A549 (cell line): ENCODE results near the gene FLYWCH1. TPM values are rescaled to one million over a fixed set of nuclear protein-coding genes. Genes with fewer than 3 reads are reported as not detected.
A peak's percentile ranks its signal among the peaks of the same experiment; 100 is the strongest.

ENCODE experiments used
- ATAC-seq, 2 experiments: fragments of 200-7000 bp in 1 of 2; fragments of >200 bp in 1 of 2; cut with Nextera tagmentation in 1 of 2; cut with Tn5 transposase in 1 of 2; 3 replicates each; pipeline versions ENCODE4 v1.8.0 to v1.9.1; 2018 to 2020; ENCODE audit warnings: mild to moderate bottlenecking in 1 of 2, moderate library complexity in 1 of 2
- CTCF ChIA-PET: fragments of 300-600 bp; sonication (Branson Sonifier 250); formaldehyde crosslinking; extraction: SDS; loops from one replicate; lab custom pipeline; 2021; ENCODE audit warnings: antibody characterized with exemption, inconsistent platforms; lab: Yijun Ruan, JAX
- POLR2A ChIA-PET: fragments of 350-600 bp; formaldehyde crosslinking; extraction: SDS; loops from one replicate; lab custom pipeline; 2021; ENCODE audit warnings: antibody characterized with exemption, inconsistent platforms; lab: Yijun Ruan, JAX
- DNase-seq, 2 experiments: peaks; one replicate each; pipeline versions ENCODE4 v3.0.0 to v3.0.0-alpha.2; 2011 to 2016; ENCODE audit warnings: low read depth in 1 of 2, low spot score in 1 of 2
- FAIRE-seq: peaks from 2 replicates; lab custom pipeline; 2011; peaks lifted over from hg19 to GRCh38; lab: Jason Lieb, UNC
- H3K27ac ChIP-seq, 2 experiments: fragments of >200 bp; sonication (Bioruptor Twin); formaldehyde crosslinking; 3 replicates each; pipeline ENCODE4 v1.5.1; 2016 to 2017
- H3K4me1 ChIP-seq: fragments of >200 bp; sonication (Bioruptor Twin); formaldehyde crosslinking; 3 replicates; pipeline ENCODE4 v1.6.1; 2016
- H3K4me2 ChIP-seq: fragments of >200 bp; sonication (Bioruptor Twin); formaldehyde crosslinking; 3 replicates; pipeline ENCODE4 v1.6.1; 2016
- H3K4me3 ChIP-seq: fragments of >200 bp; sonication (Bioruptor Twin); formaldehyde crosslinking; 3 replicates; pipeline ENCODE4 v1.5.1; 2016
- H3K9me3 ChIP-seq: fragments of >200 bp; sonication (Bioruptor Twin); formaldehyde crosslinking; 3 replicates; pipeline ENCODE4 v1.6.1; 2016
- ATOH8 ChIP-seq: fragments of 250-450 bp; sonication (Bioruptor Pico); IDR thresholded peaks from 2 replicates; pipeline ENCODE4 v1.5.0; 2020; ENCODE audit warnings: low read depth, mild to moderate bottlenecking, moderate library complexity
- BHLHE40 ChIP-seq: IDR thresholded peaks from 2 replicates; pipeline ENCODE4 v1.6.1; 2012; ENCODE audit warnings: low read depth, low read length, inconsistent platforms
- CBX8 ChIP-seq: fragments of 200-600 bp; sonication (generic); IDR thresholded peaks from 2 replicates; pipeline ENCODE4 v1.6.1; 2016
- CEBPB ChIP-seq, 2 experiments: fragments of >200 bp in 1 of 2; sonication (Bioruptor Twin) in 1 of 2; formaldehyde crosslinking in 1 of 2; IDR thresholded peaks; 2 replicates each; pipeline ENCODE4 v1.6.1; 2012 to 2016
- E2F6 ChIP-seq: IDR thresholded peaks from 2 replicates; pipeline ENCODE4 v1.6.1; 2012; ENCODE audit warnings: low read depth, borderline replicate concordance
- EHF ChIP-seq: fragments of 250-450 bp; sonication (Bioruptor Pico); IDR thresholded peaks from 2 replicates; pipeline ENCODE4 v1.5.0; 2020; ENCODE audit warnings: mild to moderate bottlenecking
- ELK1 ChIP-seq: fragments of 150-350 bp; IDR thresholded peaks from 2 replicates; pipeline ENCODE4 v1.6.1; 2014; ENCODE audit warnings: low read depth, mild to moderate bottlenecking, low read length
- EP300 ChIP-seq, 2 experiments: fragments of >200 bp; sonication (Bioruptor Twin); formaldehyde crosslinking; IDR thresholded peaks; 2 replicates in 1 of 2; 3 replicates in 1 of 2; pipeline ENCODE4 v1.6.1; 2016 to 2017
- FOSL2 ChIP-seq, 2 experiments: fragments of 450-650 bp in 1 of 2; fragments of >200 bp in 1 of 2; sonication (Bioruptor Twin) in 1 of 2; formaldehyde crosslinking; IDR thresholded peaks; 2 replicates each; pipeline versions ENCODE4 v1.5.0 to v1.6.1; 2016 to 2020; ENCODE audit warnings: mild to moderate bottlenecking in 1 of 2, moderate library complexity in 1 of 2
- FOXS1 ChIP-seq: fragments of 250-450 bp; sonication (Bioruptor Pico); IDR thresholded peaks from 2 replicates; pipeline ENCODE4 v1.5.0; 2020; ENCODE audit warnings: mild to moderate bottlenecking, moderate library complexity
- HDAC2 ChIP-seq: fragments of 200-600 bp; sonication (generic); IDR thresholded peaks from 2 replicates; pipeline ENCODE4 v1.6.1; 2016
- HEYL ChIP-seq: fragments of 250-450 bp; sonication (Bioruptor Pico); IDR thresholded peaks from 2 replicates; pipeline ENCODE4 v1.8.0; 2021; ENCODE audit warnings: mild to moderate bottlenecking, moderate library complexity
- HMGXB4 ChIP-seq: fragments of 250-450 bp; sonication (Bioruptor Pico); IDR thresholded peaks from 2 replicates; pipeline ENCODE4 v1.5.0; 2021; ENCODE audit warnings: mild to moderate bottlenecking, moderate library complexity, borderline replicate concordance
- HOXA7 ChIP-seq: fragments of 250-450 bp; sonication (Bioruptor Pico); IDR thresholded peaks from 2 replicates; pipeline ENCODE4 v1.5.0; 2020; ENCODE audit warnings: mild to moderate bottlenecking, moderate library complexity
- HOXB5 ChIP-seq: fragments of 250-450 bp; sonication (Bioruptor Pico); IDR thresholded peaks from 2 replicates; pipeline ENCODE4 v1.5.0; 2020; ENCODE audit warnings: mild to moderate bottlenecking, moderate library complexity
- KDM1A ChIP-seq: fragments of 200-600 bp; sonication (generic); IDR thresholded peaks from 2 replicates; pipeline ENCODE4 v1.6.1; 2016; ENCODE audit warnings: low read depth, mild to moderate bottlenecking
- MAX ChIP-seq: IDR thresholded peaks from 2 replicates; pipeline ENCODE4 v1.6.1; 2012
- MYC ChIP-seq: IDR thresholded peaks from 2 replicates; pipeline ENCODE4 v1.6.1; 2012; ENCODE audit warnings: mild to moderate bottlenecking, inconsistent platforms, low read length, improper control_type of control experiment, borderline replicate concordance
- POLR2A ChIP-seq: IDR thresholded peaks from 2 replicates; pipeline ENCODE4 v1.6.1; 2012; ENCODE audit warnings: mild to moderate bottlenecking, low read length
- RAD21 ChIP-seq, 2 experiments: fragments of >200 bp in 1 of 2; sonication (Bioruptor Twin) in 1 of 2; formaldehyde crosslinking in 1 of 2; IDR thresholded peaks in 1 of 2; conservative IDR thresholded peaks in 1 of 2; 2 replicates in 1 of 2; 3 replicates in 1 of 2; pipeline ENCODE4 v1.6.1; 2012 to 2018; ENCODE audit warnings: inconsistent platforms in 1 of 2
- RNF2 ChIP-seq: fragments of 200-600 bp; sonication (generic); IDR thresholded peaks from 2 replicates; pipeline ENCODE4 v1.6.1; 2016; ENCODE audit warnings: low read depth, mild to moderate bottlenecking, antibody characterized with exemption, moderate library complexity, borderline replicate concordance
- USF2 ChIP-seq: fragments of 450-650 bp; IDR thresholded peaks from 2 replicates; pipeline ENCODE4 v1.6.1; 2014; ENCODE audit warnings: antibody characterized with exemption
- ZC3H11A ChIP-seq: fragments of 450-650 bp; IDR thresholded peaks from 2 replicates; pipeline ENCODE4 v1.6.1; 2014; ENCODE audit warnings: antibody characterized with exemption, mild to moderate bottlenecking
- ZNF302 ChIP-seq: fragments of 250-450 bp; sonication (Bioruptor Pico); IDR thresholded peaks from 2 replicates; pipeline ENCODE4 v1.9.0; 2021; ENCODE audit warnings: inconsistent platforms, mild to moderate bottlenecking, moderate library complexity
- WGBS: methylation state at CpG from one replicate; pipeline ENCODE4 v1.1.6; 2017; ENCODE audit errors: missing lambda C conversion rate; 5-methylcytosine and 5-hydroxymethylcytosine counted together
- polyA plus RNA-seq, 4 experiments: library from polyadenylated mRNA; depleted of rRNA in 3 of 4; stranded (reverse); fragments of >200 nt; fragmentation: RNase III in 1 of 4; extraction: RNeasy Plus Mini Kit Qiagen cat#74134 plus additional on column Dnase treatment in 1 of 4; gene quantifications; 2 replicates in 3 of 4; 3 replicates in 1 of 4; pipeline ENCODE4 v1.2.3, GENCODE V29; 2011 to 2017

FLYWCH1 gene
- polyA plus RNA-seq, 2 of the 4 experiments (the other 2 are of a cell fraction), result 9.3 to 22.5 TPM

DNA sequence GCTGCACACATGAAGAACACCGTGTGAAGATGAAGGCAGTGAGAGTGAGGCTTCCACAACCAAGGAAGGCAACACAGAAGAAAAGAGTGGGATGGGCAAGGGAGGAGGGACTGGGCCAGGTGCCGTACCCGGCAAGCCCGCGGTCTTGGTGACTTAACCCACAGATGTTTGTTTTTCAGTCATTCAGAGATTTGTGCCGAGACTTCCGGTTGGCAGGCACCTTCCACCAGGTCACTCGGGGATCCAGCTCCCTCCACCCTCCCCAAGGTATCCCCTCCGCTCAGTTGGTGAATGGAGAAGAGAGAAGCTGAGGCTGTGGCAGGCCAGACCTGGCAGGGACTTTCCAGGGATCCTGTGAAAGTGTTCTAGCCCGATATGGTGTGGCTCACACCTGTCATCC is 47.5 kb downstream of the FLYWCH1 start:
- FAIRE-seq, result no peak
- no peak for TF ChIP-seq ELK1
- TF ChIP-seq FOSL2 (IDR thresholded peaks at IDR 0.05), result no peak
- no peak for TF ChIP-seq FOSL2 (CRISPR knock-in tag; IDR thresholded peaks at IDR 0.05)
- TF ChIP-seq, all 56 proteins: peak for 0
- Histone ChIP-seq H3K27ac (no peak overlapping the region), H3K4me2 (no peak overlapping the region), H3K4me1 (peaks cover 20% of the 10 kb centered on the region), H3K9me3 (no peaks in the 10 kb centered on the region), H3K4me3 (no peak overlapping the region)
- WGBS, result 31% methylated on average over 10 of the region's 10 CpGs
- ATAC-seq (no peak), DNase-seq (no peak)
- POLR2A ChIA-PET, result no interaction called here
- CTCF ChIA-PET, result interaction anchor here (0.6 to 8.1 kb wide), 10 partner anchors 10 to 228 kb away, joined by 3 to 97 read pairs (median 4); partner anchors contain the start of genes PAQR4 and PKMYT1

DNA sequence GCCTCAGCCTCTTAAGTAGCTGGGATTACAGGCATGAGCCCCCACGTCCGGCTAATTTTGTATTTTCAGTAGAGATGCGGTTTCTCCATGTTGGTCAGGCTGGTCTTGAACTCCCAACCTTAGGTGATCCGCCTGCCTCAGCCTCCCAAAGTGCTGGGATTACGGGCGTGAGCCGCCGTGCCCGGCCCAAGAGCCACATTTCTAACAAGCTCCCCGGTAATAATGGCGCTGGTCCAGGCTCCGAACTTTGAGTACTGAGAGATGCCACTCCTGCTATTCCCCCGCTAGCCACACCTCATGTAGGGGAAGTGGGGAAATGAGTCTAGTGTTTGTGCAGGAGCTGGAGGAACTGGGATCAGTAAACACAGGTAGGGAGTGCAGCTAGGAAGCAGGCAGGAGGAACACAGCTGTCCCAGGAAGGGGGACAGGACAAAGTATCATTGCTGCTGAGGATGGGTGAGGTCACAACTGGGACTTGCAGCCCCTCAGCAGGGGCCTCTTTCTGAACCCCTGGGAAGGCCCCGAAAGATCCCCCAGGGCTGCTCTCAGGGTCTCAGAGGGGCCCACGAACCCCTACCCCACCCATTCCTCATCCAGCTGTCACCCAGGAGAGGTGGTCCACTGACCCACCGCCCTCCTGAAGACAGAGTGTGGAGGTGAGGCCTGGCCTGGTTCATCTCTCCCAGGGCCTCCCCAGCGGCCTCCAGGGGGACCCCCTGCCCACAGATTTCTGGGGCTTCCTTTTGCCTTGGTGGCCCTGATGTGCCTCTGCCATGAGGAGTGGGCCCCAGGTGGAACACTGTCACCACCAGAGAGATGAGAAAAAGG is 48.7 kb downstream of the FLYWCH1 start:
- Histone ChIP-seq H3K4me3 (no peak overlapping the region), H3K4me1 (peaks cover 20% of the 10 kb centered on the region), H3K27ac (no peak overlapping the region), H3K9me3 (no peaks in the 10 kb centered on the region), H3K4me2 (no peak overlapping the region)
- DNase-seq (no peak), FAIRE-seq (no peak), ATAC-seq (no peak)
- CTCF ChIA-PET, result interaction anchor here (0.9 to 8.1 kb wide), 13 partner anchors 9 to 89 kb away, joined by 3 to 97 read pairs (median 4); partner anchors contain the start of genes PAQR4, PKMYT1 and TNFRSF12A
- no peak for TF ChIP-seq E2F6
- TF ChIP-seq HOXA7 (CRISPR knock-in tag), result no peak
- no peak for TF ChIP-seq ZNF302 (CRISPR knock-in tag)
- no peak for TF ChIP-seq EHF (CRISPR knock-in tag)
- TF ChIP-seq MYC, result no peak
- no peak for TF ChIP-seq RNF2
- TF ChIP-seq ZC3H11A, result no peak
- TF ChIP-seq HEYL (CRISPR knock-in tag), result no peak
- no peak for TF ChIP-seq EP300 (IDR thresholded peaks at IDR 0.05)
- POLR2A ChIA-PET, result no interaction called here
- WGBS, result 90% methylated on average over 16 of the region's 17 CpGs

DNA sequence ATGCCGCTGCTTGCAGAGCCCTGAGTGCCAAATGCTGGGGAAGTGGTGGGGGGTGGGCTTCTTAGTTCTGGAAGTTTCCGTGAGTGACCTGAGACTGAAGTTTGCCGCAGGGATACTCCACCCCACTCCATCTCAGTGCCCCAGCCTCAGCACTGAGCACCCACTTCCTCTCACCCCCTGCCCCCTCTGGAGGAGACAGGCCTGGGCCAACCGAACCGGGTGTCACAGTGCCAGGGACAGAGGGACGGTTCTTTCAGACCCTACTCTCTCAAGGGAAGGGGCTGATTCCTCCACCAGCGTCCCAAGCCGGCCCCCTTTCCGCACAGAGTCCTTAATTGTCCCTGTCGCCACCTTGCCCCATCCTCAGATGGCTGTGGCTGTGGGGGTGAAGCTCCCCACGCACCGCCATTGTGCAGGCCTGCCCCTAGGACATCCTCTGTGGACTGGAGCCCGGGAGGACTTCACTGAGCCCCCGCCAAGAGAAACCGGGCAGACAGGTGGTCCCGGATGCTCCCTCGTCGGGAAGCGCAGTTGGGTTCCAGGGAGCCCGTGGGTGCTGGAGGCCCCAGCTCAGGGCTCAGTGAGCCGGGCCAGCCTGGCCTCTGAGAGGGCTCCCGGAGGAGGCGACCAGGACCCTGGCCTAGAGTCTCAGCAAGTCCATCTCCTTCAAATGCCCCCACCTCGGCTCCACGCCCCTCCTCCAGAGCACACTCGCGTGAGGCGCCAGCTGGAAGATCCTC is 50.8 kb downstream of the FLYWCH1 start:
- Histone ChIP-seq H3K4me3 (no peak overlapping the region), H3K4me2 (peak overlapping the region; percentile 100; the same call in 1 of the 3 replicates), H3K4me1 (peaks cover 10% of the 10 kb centered on the region; the same call in 2 of the 3 replicates), H3K27ac (peak overlapping the region in 1 of 2 experiments; percentile 78; a peak in 3 of 6 replicates), H3K9me3 (no peaks in the 10 kb centered on the region)
- no peak for FAIRE-seq
- DNase-seq, result no peak
- 81% methylated on average over 26 of the region's 28 CpGs for WGBS
- CTCF ChIA-PET, result interaction anchor here (0.8 to 8.1 kb wide), 19 partner anchors 9 to 124 kb away, joined by 3 to 97 read pairs (median 7); partner anchors contain the start of gene PKMYT1
- no peak for ATAC-seq
- POLR2A ChIA-PET, result no interaction called here
- no peak for TF ChIP-seq RAD21 (conservative IDR thresholded peaks at IDR 0.05 in 1 of 2, IDR thresholded peaks at IDR 0.05 in 1 of 2)
- TF ChIP-seq BHLHE40, result no peak
- TF ChIP-seq POLR2A, result no peak
- no peak for TF ChIP-seq CBX8
- no peak for TF ChIP-seq FOXS1 (CRISPR knock-in tag)
- no peak for TF ChIP-seq MAX
- no peak for TF ChIP-seq HOXB5
- TF ChIP-seq USF2, result no peak
- TF ChIP-seq ATOH8, result no peak
- no peak for TF ChIP-seq HDAC2
- TF ChIP-seq HMGXB4 (CRISPR knock-in tag), result no peak
- no peak for TF ChIP-seq CEBPB (IDR thresholded peaks at IDR 0.05)
- no peak for TF ChIP-seq ELK1
- TF ChIP-seq KDM1A, result no peak
